ENCODE results near the gene GRAP2. TPM values are rescaled to one million over a fixed set of nuclear protein-coding genes. Genes with fewer than 3 reads are reported as not detected.
A peak's percentile ranks its signal among the peaks of the same experiment; 100 is the strongest.
"Not testable (repeated sequence)": the region's sequence is repeated elsewhere in the genome, so short reads cannot be mapped to it uniquely, and the experiment has no call there.

Gene GRAP2
- total and polyA plus RNA-seq, 3 donors from 2014 or later: 5.0 to 6.1 (median 5.3) TPM

DNA sequence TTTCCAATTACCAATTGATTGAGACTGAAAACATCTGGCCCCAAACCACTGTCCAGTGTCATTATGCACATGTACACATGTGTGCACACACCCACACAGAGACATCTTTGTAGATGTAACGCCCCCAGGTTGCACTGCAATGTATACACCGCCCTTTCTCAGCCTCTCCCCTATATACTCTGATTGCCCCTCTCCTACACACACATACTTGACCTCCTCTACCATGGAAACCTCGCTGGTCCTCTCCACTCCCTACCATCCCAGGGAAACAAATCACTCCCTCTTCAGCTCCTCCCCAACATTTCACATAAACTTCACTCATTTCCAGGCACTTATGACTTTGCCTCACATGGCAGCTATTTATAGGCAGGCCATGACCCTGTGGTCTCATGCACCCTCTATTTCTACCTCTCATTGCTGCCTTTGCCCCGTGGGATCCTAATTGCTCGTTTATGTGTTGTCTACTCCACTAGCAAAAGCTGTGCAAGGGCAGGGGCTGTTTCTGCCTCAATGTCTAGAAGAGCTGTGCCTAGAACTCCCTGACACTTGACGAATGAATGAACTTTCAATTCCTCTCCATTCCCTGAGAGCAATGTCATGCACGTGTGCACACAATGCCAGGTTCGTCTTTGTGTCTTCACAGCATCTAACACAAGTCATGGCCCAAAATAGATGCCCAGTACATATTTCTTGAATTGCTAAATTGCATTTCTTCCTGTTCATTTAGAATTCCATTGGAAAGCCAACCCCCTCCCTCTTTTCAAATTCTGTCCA lies 49.3 kb downstream of the GRAP2 start:
- no peaks in the 10 kb centered on the region for H3K36me3 ChIP-seq (ENCODE audit: low read depth, missing control alignments)
- H3K4me3 ChIP-seq: no peak overlapping the region
- intact Hi-C loops (cut with DNase I; ENCODE audit: low total_unique reads): no loop called here
- 69 to 78% methylated on average over 8 of the region's 8 CpGs for WGBS, 2 donors
- H3K27me3 ChIP-seq: no peaks in the 10 kb centered on the region
- H3K9me3 ChIP-seq: no peaks in the 10 kb centered on the region
- H3K27ac ChIP-seq: no peak overlapping the region
- no peak for DNase-seq
- H3K4me1 ChIP-seq: peaks cover 21% of the 10 kb centered on the region
- TF ChIP-seq POLR2A (IDR thresholded peaks at IDR 0.05): no peak

DNA sequence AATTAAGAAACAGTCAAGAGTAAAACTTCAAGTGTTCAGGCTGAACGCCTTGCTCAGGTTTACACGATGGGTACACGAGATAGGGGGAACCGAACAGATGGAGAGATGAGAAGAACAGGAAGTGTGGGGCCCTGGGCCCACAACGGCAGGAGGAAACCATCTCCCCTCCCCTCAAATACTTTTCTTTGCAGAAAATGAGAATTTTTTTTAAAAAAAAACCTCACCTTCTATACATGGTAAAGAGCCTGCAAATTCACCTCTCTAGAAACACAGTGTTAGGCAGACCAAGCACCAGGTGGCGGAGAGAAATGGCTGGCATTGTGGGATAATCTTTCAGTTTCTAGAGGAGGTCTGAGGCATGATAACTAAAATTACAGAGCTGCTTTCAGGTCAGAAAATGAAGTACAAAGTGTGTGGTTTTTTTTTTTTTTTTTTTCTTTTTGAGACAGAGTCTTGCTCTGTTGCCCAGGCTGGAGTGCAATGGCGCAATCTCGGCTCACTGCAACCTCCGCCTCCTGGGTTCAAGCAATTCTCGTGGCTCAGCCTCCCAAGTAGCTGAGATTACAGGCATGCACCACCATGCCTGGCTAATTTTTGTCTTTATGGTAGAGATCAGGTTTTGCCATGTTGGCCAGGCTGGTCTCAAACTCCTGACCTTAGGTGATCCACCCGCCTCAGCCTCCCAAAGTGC lies 50.9 kb downstream of the GRAP2 start:
- intact Hi-C loops (cut with DNase I; ENCODE audit: low total_unique reads); H3K4me3 ChIP-seq; DNase-seq; H3K27me3 ChIP-seq; H3K9me3 ChIP-seq; H3K27ac ChIP-seq; H3K36me3 ChIP-seq (ENCODE audit: low read depth, missing control alignments): not testable (repeated sequence)
- WGBS, 2 donors: 84 to 88% methylated on average over 11 of the region's 11 CpGs
- peaks cover 19% of the 10 kb centered on the region for H3K4me1 ChIP-seq

GRCh38 chr22:39952347-39952746 lies 51.5 kb downstream of the GRAP2 start:
- Histone ChIP-seq H3K9me3 (no peaks in the 10 kb centered on the region), H3K27ac (no peak overlapping the region), H3K4me1 (peaks cover 13% of the 10 kb centered on the region), H3K4me3 (no peak overlapping the region), H3K36me3 (ENCODE audit: low read depth, missing control alignments) (no peaks in the 10 kb centered on the region), H3K27me3 (no peaks in the 10 kb centered on the region)
- intact Hi-C loops (cut with DNase I; ENCODE audit: low total_unique reads): no loop called here
- DNase-seq: no peak
- WGBS, 2 donors: 95 to 97% methylated on average over 6 of the region's 6 CpGs
- TF ChIP-seq, protein P1, sequence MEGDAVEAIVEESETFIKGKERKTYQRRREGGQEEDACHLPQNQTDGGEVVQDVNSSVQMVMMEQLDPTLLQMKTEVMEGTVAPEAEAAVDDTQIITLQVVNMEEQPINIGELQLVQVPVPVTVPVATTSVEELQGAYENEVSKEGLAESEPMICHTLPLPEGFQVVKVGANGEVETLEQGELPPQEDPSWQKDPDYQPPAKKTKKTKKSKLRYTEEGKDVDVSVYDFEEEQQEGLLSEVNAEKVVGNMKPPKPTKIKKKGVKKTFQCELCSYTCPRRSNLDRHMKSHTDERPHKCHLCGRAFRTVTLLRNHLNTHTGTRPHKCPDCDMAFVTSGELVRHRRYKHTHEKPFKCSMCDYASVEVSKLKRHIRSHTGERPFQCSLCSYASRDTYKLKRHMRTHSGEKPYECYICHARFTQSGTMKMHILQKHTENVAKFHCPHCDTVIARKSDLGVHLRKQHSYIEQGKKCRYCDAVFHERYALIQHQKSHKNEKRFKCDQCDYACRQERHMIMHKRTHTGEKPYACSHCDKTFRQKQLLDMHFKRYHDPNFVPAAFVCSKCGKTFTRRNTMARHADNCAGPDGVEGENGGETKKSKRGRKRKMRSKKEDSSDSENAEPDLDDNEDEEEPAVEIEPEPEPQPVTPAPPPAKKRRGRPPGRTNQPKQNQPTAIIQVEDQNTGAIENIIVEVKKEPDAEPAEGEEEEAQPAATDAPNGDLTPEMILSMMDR (IDR thresholded peaks at IDR 0.05): no peak
- TF ChIP-seq POLR2A (IDR thresholded peaks at IDR 0.05): no peak

- intact Hi-C loops (cut with DNase I; ENCODE audit: low total_unique reads): no loop called here
- WGBS, 2 donors: 92 to 94% methylated on average over 2 of the region's 2 CpGs
- no peaks in the 10 kb centered on the region for H3K9me3 ChIP-seq
- DNase-seq: no peak
- TF ChIP-seq POLR2A (IDR thresholded peaks at IDR 0.05): no peak
- TF ChIP-seq, protein P1 (IDR thresholded peaks at IDR 0.05): no peak
- no peak overlapping the region for H3K27ac ChIP-seq
- peaks cover 9% of the 10 kb centered on the region for H3K4me1 ChIP-seq
- no peaks in the 10 kb centered on the region for H3K36me3 ChIP-seq (ENCODE audit: low read depth, missing control alignments)
- no peaks in the 10 kb centered on the region for H3K27me3 ChIP-seq
- H3K4me3 ChIP-seq: no peak overlapping the region
Observed at GRCh38 chr22:39953101-39953500, 52.2 kb downstream of the GRAP2 start.

DNA sequence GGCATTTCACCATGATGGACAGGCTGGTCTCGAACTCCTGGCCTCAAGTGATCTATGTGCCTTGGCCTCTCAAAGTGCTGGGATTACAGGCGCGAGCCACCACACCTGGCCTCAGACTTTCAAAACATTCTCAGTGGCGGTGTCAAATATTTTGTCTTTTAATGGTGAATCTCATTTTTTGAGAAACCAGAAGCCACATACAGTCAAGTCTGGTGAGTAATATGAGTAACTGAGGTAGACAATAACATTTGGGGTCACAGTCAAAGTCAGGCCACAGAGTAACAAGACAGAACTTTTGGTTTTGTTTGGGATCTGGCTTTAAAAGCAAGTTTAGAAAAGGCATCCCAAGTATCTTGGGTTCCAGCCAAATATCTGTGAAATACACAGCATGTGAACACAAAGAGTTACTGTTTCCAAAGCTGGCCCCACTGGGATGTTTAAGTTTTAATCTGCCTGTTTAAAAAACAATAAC lies 53.7 kb downstream of the GRAP2 start:
- intact Hi-C loops (cut with DNase I; ENCODE audit: low total_unique reads): no loop called here
- DNase-seq: peak; percentile 70
- Histone ChIP-seq H3K4me1 (peaks cover 17% of the 10 kb centered on the region), H3K27ac (peak overlapping the region; percentile 54 to 67), H3K27me3 (no peaks in the 10 kb centered on the region), H3K4me3 (no peak overlapping the region), H3K9me3 (no peaks in the 10 kb centered on the region), H3K36me3 (ENCODE audit: low read depth, missing control alignments) (no peaks in the 10 kb centered on the region)
- WGBS, 2 donors: 94 to 98% methylated on average over 4 of the region's 4 CpGs
- TF ChIP-seq POLR2A (IDR thresholded peaks at IDR 0.05): no peak
- TF ChIP-seq, protein P1 (IDR thresholded peaks at IDR 0.05): no peak
